GM21737 (cell line): Measurements from ENCODE around the gene SNCB.

Source experiments
- ATAC-seq: cut with Tn5 transposase; IDR thresholded peaks from one replicate; pipeline ENCODE4 v1.9.1; 2021; ENCODE audit warnings: mild to moderate bottlenecking, moderate library complexity; ENCODE audit not compliant: unreplicated experiment

Gene SNCB

DNA sequence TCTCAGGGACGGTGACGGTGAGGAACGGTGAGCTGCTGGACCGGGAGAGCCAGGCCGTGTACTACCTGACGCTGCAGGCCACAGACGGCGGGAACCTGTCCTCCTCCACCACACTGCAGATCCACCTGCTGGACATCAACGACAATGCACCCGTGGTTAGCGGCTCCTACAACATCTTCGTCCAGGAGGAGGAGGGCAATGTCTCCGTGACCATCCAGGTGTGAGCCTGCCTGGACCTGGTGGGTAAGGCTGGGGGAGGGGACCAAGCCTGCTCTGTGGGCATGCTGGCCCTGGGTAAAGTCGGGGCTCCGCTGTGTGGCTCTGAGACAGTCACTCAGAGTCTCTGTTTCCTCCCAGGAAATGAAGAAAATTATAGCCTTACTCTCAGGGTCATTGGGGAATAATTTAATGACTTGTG lies 51.9 kb downstream of the SNCB start:
- ATAC-seq = no peak

DNA sequence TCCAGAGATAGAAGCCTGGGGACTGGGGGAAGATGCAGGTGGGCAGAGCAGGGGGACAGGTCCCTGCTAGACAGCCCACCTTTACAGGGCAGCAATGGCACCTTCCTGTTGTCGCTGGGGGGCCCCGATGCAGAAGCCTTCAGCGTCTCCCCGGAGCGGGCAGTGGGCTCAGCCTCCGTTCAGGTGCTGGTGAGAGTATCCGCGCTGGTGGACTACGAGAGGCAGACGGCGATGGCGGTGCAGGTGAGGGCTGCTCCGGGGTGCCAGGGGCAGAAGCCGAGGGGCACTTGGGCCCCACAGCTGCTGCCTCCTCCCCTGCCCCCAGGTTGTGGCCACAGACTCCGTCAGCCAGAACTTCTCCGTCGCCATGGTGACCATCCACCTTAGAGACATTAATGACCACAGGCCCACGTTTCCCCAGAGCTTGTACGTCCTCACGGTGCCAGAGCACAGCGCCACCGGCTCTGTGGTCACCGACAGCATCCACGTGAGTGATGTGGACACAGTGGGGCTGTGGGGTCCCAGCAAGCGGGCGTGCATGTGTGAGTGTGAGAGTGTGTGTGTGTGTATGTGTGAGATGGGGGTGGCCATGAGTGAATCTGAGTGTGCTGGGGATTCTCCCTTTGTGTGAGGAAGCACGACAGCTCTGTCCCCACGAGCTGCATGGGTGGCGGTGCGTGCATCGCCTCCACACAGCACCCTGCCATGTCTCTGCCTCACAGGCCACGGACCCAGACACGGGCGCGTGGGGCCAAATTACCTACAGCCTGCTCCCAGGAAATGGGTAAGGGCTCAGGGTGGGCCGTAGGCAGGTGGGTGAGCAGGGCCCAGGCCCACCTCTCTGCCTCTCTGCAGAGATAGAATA lies 52.8 kb downstream of the SNCB start:
- ATAC-seq = no peak

DNA sequence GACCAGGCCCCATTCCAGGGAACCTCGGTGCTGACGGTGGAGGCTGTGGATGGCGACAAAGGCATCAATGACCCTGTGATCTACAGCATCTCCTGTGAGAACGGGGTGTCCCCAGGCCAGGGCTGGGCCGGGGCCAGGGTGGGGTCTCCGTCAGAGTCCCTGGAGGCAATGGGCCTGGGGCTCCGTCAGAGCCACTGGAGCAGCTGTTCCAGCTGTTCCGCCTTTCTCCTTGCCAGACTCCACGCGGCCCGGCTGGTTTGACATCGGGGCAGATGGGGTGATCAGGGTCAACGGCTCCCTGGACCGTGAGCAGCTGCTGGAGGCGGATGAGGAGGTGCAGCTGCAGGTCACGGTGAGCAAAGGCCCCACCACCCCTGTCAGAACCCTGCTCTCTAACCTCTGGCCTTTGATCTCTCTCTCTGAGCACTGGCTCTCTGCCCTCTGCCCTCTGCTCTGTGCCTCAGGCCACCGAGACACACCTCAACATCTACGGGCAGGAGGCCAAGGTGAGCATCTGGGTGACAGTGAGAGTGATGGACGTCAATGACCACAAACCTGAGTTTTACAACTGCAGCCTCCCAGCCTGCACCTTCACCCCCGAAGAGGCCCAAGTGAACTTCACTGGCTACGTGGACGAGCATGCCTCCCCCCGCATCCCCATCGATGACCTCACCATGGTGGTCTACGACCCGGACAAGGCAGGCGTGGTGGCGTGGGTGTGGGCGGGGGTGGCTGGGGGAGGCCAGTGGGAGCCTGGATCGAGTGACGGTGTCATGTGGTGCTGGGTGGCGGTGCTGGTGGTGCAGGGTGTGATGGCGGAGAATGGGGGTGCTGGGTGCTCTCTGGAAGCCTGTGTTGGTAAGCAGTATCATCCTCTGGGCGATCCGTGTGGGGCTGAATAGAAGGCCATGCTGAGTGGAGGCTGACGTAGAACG lies 54.6 kb downstream of the SNCB start:
- ATAC-seq = no peak

DNA sequence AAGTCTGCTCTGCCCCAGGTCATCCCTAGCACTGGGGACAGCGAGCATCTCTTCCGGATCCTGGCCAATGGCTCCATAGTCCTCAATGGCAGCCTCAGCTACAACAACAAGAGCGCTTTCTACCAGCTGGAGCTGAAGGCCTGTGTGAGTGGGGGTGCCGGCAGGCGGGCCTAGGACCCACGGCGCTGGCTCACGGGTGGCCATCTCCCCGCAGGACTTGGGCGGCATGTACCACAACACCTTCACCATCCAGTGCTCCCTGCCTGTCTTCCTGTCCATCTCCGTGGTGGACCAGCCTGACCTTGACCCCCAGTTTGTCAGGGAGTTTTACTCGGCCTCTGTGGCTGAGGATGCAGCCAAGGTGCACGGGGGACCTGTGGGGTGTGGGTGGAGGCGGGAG lies 55.3 kb downstream of the SNCB start:
- ATAC-seq = no peak

DNA sequence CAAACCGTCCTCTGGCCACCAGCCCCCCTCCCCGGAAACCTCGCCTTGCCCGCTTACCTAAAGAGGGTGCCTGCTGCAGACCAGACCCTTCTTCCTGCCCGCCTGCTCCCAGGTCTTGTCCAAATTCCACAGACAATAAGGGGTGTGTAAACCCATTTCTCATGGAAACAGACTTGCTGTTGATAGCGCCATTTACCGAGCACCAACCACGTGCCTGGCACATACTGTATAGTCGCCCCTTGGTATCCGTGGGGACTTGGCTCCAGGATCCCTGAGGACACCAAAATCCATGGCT lies 56.1 kb downstream of the SNCB start:
- ATAC-seq = no peak

DNA sequence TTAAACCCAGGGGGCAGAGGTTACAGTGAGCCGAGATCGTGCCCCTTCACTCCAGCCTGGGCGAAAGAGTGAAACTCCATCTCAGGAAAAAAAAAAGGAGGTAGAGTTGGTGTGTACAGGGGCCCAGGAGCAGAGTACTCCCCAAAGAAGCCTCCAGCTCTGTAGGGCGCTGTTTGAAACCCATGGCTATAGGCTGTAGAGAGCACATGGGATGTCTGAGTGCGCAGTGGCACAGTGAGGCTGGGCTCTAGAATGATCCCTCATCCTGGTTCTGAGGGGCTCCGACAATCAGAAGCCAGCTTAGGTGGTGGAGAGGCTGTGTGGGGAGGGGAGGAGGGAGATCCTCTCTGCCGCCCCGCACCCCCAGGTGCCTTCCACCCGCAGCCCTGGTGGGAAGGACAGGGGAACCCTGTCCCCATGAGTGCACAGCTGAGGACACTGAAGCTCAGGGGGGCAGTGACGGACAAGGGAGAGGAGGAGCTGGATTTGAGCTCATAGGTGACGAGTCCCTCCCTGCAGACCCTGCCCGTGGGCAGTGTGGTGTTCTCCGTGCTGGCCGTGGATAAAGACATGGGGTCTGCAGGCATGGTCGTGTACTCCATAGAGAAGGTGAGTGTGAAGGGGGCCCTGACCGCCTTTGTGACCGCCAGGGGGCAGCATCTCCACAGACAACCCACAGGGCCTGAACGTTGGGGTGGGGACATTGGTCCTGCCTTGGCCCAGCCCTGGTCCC lies 56.6 kb downstream of the SNCB start:
- no peak for ATAC-seq
